NCI-H82 treated with DMSO at 0.1 percent for 48 hours (cell line): ENCODE data around the gene CXCL10.
"Not testable (repeated sequence)": the region's sequence is repeated elsewhere in the genome, so short reads cannot be mapped to it uniquely, and the experiment has no call there.

Experiments
- DNase-seq: peaks from one replicate; lab custom pipeline; 2025; ENCODE audit not compliant: unreplicated experiment; lab: John Stamatoyannopoulos, UW

Gene CXCL10

DNA sequence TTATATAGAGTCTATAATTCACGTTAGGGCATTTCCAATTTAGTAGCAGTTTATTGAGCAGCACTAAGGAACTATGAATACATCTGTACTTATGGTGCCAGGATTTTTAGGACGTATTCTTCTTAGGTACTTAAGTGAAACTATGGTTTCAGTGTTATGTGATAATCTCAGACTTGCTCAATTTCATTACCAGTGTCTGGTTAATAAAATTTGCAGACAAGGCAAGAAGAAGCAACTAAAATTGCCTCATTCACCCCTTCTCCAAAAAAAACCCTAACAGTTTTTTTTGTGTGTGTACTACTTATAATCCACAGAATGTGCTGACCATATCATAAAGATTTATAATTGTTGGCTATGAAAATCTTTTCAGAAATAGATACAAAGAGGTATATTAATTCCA lies 6.0 kb upstream of the CXCL10 start:
- DNase-seq: no peak

DNA sequence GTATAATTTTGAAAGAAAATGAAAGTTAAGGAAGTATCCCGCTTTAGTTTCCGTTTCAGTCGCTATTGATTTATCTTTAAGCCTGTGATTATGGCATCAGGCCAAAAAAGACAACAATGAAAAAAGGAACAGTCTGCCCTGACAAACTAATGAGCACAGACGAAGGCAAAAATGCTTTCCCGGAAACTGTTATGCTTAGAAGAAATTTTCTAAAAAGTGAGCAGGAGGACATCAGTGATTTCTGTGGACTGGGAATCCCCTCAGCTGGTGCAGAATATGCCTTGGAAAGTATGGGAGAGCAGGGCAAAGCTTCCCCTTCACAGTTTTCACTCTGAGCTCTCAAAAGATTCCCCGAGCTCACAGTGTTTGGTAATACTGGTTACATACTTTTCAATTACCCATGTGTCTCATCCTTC lies 5.1 kb upstream of the CXCL10 start:
- no peak for DNase-seq

DNA sequence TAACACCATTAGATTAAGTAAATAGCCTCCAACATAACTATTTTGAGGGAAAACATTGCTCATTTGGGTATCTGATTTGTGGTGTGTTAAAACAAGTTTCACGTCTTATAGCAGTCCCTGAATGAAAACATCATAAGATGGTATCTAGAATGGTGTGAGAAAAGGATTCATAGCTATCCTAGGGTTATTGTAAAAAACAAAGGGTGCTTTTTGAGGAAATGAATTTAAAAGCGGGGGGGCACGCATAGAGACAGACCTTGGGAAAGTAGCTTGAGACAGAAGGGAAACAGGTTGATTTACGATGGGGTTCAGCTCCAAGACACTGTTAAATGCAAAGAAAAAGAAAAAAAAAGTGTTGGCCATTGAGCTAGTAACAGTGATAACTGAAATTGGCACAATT lies 768 bp upstream of the CXCL10 start:
- no peak for DNase-seq

- DNase-seq: no peak
Observed at GRCh38 chr4:76022677-76023076, 620 bp downstream of the CXCL10 start.

DNA sequence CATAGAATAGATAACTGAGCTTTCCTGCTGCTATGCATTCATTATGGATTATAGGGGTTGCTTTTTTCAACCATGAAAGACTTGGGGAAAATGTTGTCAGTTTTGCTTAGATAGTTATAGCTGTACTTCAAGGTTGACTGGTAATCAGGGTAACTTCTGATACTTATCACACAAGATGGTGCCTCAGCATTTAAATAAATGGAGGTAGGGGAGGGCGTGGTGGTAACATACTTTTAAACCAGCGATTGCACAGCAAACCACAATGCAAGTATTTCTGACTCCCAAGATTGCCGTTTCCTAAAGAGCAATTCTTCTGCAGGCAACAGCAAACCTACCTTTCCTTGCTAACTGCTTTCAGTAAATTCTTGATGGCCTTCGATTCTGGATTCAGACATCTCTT lies 1.3 kb downstream of the CXCL10 start:
- no peak for DNase-seq

DNA sequence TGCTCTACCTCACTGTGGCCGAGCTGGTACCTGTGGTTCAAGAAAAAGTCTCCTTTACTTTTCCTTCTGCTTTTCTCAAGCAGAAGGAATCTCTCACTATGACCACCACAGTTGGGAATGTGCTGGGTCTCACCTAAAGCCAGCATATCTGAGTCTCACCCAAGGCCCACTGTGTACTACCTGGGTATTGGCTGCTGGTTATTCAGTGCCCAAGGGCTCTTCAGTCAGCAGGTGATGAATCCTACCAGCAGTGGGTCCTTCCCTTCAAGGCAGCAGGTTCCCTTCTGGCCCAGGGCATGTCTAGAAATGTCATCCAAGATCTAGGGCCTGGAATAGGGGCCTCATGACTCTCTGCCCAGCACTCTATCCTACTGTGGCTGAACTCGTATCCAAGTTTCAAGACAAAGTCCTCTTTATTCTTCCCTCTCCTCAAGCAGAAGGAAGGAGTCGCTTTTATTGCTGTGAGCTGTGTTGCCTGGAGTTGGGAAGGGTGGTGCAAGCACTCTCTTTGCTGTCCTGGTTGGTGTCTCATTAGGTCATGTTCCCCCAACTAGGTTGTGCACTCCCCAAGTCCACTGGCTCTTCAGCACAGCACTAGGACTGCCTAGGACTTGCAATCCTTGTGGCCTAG lies 6.1 kb downstream of the CXCL10 start:
- no peak for DNase-seq

- no peak for DNase-seq
Observed at GRCh38 chr4:76016393-76016792, 6.9 kb downstream of the CXCL10 start.

GRCh38 chr4:76013540-76013939 lies 9.8 kb downstream of the CXCL10 start:
- DNase-seq: no peak

DNA sequence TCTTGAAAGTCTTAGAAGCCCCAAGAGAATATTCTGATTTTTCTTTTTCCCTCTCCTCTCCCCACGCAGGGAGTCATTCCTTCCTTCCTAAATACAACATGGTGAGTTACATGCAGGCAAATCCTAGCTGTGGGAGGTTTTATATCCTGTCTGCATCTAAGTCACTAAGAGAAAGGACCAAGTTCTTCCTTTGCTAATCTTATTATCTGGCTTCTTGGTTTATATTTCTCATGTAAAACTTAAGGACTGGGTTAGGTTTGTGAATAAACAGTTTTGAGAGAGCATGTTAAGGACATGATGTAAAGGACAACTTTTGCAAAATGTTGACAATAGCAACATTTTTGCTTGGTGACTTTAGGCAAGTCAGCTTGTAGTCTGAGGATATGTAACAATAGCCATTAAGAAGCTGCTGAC lies 10.9 kb downstream of the CXCL10 start:
- peak; percentile 10 for DNase-seq

- DNase-seq: no peak
Observed at GRCh38 chr4:76011700-76012387, 11.5 kb downstream of the CXCL10 start.

GRCh38 chr4:76011018-76011670 lies 12.2 kb downstream of the CXCL10 start:
- DNase-seq: no peak

GRCh38 chr4:76010576-76010975 lies 12.7 kb downstream of the CXCL10 start:
- no peak for DNase-seq

DNA sequence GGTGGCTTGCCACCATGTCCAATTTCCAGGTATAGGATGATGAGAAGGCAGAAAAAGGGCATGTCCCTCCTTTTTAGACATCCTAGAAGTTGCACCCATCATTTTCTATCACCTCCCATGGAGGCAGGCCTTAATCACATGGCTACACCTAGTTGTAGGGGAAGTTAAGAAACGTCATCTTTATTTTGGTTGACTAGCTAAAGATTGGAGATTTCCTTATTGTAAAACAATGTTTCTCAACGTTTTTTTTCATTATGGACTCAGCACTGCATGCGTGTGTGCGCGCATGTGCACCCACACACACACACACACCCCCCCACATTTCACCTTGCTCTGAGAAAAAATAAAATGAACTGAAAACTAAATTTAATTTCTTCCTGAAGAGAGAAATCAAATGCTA lies 14.0 kb downstream of the CXCL10 start:
- no peak for DNase-seq

DNA sequence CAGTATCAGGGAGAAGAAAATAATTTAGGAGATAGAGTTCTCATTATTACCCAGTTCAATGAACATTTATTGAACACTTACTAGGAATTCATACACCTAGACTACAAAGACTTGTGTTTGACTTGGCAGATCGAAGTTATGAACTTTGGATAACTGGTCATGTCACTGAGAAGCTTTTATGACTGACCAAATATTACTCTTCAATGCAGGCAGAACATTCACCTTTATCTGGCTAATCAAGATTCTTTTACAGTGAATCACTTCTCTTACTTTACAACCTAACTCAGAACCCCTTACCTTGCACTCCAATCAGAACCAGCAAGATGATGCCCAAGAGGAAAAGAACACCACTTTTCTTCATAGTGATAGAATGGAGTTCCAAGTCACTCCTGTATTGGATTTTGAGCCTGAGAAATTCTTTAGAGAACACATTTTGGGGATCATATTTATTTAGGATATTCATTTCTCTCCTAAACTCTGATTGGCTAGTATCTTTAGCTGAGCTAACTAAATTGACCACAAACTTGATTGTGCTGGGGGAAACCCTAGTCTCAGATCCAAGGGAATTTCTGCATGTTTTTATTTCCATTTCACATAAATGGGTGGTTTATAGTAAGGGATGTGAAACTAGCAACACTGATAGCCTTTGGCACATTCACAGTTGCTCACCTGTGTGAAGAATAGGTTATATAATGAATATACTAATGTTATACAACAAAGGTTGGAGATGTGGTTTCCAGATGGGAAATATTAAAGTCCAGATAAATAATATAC lies 16.0 kb downstream of the CXCL10 start, which contains the start of gene CXCL9:
Gene CXCL9 (minus strand): TSS at position 421 of the 774 bp plus-strand sequence. CDS start 60 bp downstream, at position 361.
- DNase-seq: no peak

- DNase-seq: no peak
Observed at GRCh38 chr4:76003620-76004019, 19.7 kb downstream of the CXCL10 start.

DNA sequence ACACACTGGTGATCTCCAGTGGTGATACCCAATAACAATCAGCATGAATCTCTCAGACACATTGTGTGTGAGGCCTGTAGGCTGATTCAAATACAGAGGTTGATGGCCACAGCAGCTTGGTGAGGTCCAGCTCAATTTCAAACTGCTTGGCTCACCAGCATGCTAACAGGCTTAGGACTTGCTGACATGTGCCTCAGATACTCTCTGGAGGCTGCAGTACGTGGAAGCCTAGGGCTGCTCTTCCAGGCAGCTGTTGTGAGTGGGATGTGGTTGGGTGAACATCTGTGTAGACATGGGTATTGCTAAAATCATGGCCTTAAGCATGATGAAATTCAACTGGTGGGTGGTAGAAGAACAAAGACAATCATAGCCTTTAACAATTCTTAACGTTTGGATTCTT lies 20.3 kb downstream of the CXCL10 start:
- no peak for DNase-seq

DNA sequence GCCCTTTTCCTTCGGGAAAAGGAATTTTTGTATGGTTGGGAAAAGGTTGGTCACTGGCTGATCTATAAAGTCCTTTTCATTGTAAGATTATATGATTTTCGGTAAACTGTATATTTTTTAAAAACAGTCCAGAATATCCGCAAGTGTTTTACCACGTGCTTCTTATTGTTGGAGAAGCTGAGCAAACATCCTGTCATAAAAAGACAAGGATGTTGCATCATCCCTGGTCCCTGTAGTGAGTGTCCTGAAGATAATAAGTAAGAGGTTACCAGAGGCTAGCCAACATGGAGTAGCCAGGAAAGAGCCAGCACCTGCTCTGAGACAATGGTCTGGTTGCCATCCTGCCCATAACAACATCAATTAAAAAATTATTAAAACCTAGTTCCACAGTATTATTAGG lies 21.1 kb downstream of the CXCL10 start:
- no peak for DNase-seq

DNA sequence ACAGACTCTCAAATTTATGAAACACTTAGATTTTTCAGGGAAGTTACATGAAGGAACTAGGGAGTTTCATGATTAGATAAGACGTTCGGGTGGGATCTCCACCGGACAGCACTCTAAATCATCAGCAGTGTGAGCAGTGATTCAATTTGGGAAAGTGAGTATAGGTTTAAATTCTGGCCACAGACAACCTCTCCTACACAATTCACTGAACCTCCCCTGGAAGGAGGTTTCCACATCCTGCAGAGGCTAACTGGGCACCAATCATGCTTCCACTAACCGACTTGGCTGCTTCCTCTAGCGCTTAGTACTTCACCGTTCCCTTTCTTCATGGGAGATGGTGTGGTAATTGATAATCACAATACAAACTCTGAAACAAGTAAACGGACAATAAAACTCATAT lies 21.6 kb downstream of the CXCL10 start:
- DNase-seq: no peak

DNA sequence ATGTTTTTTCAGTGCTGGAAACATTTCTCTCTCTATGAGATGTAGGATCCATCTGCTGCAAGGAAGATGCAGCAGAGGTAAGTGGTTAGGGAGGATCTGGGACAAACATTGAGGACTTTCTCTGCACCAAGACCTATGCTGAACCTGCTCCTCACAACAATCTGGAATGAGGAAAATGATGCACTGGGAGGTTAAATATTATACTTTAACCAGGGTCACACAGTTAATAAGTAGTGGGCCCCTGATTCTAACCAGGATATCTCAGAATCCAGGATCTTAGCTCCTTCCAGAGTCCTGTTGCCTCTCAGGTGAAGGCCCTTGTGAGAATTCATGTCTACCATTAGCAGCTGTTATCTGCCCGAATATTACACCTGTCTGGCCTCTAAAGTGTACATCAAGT lies 23.0 kb downstream of the CXCL10 start:
- no peak for DNase-seq

DNA sequence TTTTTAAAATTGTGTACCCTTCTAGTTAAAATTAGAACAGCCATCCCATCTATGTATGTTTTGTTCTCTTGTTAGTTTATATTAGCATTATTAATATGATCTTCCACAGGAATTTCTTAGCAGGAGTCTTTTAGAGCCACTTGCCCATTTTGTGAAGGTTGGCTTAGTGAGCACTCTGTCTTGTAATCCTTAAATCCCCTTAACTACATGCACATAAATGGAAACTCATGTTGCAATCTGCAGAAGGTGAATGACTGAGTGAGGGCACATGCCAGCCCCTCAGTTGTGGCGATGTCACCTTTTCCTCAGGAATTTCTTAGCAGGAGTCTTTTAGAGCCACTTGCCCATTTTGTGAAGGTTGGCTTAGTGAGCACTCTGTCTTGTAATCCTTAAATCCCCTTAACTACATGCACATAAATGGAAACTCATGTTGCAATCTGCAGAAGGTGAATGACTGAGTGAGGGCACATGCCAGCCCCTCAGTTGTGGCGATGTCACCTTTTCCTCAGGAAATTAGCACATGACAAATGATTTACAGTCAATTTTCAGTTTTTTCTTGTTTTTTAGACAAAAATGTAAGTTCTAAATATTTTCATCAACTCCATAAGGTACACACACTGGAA lies 24.7 kb downstream of the CXCL10 start:
- not testable (repeated sequence) for DNase-seq

DNA sequence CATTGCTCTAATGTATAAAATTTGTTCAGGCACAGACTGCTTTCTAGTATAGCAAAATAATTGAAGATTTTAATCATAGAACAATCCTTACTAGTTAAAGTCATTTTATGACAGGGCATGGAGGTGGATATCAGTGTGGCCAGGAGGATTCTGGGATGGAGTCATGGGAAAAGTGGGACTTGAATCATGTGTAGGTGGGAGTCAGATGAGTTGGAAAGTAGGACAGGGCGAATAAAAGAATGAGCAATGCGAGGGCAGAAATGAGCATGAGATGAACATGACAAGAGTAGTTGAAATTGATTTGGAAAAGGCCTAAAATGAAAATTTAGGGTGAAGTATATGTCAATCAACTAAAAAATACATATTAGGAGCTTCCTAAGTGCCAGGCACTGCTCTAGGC lies 25.4 kb downstream of the CXCL10 start:
- DNase-seq: no peak
